Cardiac fibroblast (primary cell): ENCODE results near the gene SIK2.

ENCODE experiments used
- DNase-seq, 2 donors: peaks; one replicate each; pipeline versions ENCODE4 v3.0.0 to v3.0.0-alpha.2; 2010; ENCODE audit warnings: low read depth in 2 of 2
- H3K4me3 ChIP-seq, 2 donors: replicated peaks in 1 of 2; 1 replicate in 1 of 2; 2 replicates in 1 of 2; pipeline ENCODE4 v1.5.1; 2011; ENCODE audit warnings: low read depth in 2 of 2, low read length in 2 of 2, mild to moderate bottlenecking in 2 of 2, moderate library complexity in 1 of 2
- CTCF ChIP-seq: IDR thresholded peaks from one replicate; pipeline ENCODE4 v1.5.1; 2011; ENCODE audit warnings: low read depth, mild to moderate bottlenecking, low read length, inconsistent platforms

The SIK2 gene

GRCh38 chr11:111612224-111612623, 10.0 kb downstream of the SIK2 start:
- no peak for TF ChIP-seq CTCF
- no peak overlapping the region for H3K4me3 ChIP-seq
- peak; percentile 62 to 85 for DNase-seq

- DNase-seq = no peak
- TF ChIP-seq CTCF = no peak
- no peak overlapping the region for H3K4me3 ChIP-seq
Observed at GRCh38 chr11:111617286-111617685, 15.0 kb downstream of the SIK2 start.

GRCh38 chr11:111620518-111620917, 18.3 kb downstream of the SIK2 start:
- DNase-seq = no peak
- H3K4me3 ChIP-seq = no peak overlapping the region
- no peak for TF ChIP-seq CTCF

GRCh38 chr11:111623527-111624030, 21.3 kb downstream of the SIK2 start:
- no peak overlapping the region for H3K4me3 ChIP-seq
- no peak for DNase-seq
- TF ChIP-seq CTCF = no peak

- H3K4me3 ChIP-seq = no peak overlapping the region
- no peak for TF ChIP-seq CTCF
- DNase-seq = peak in 1 of 2 donors; percentile 54
Observed at GRCh38 chr11:111624608-111625007, 22.4 kb downstream of the SIK2 start.

- H3K4me3 ChIP-seq = no peak overlapping the region
- peak in 1 of 2 donors; percentile 55 for DNase-seq
- no peak for TF ChIP-seq CTCF
Observed at GRCh38 chr11:111627591-111627990, 25.3 kb downstream of the SIK2 start.

GRCh38 chr11:111629499-111629898, 27.2 kb downstream of the SIK2 start:
- TF ChIP-seq CTCF = no peak
- DNase-seq = no peak

More at GRCh38 chr11:111629499-111629898, 27.2 kb downstream of the SIK2 start:
- no peak overlapping the region for H3K4me3 ChIP-seq
